ENCODE data around the gene BCL10. TPM values are rescaled to one million over a fixed set of nuclear protein-coding genes. Genes with fewer than 3 reads are reported as not detected.

The BCL10 gene
- total and polyA plus RNA-seq, 2 of the 13 experiments (the other 11 are each of a cell fraction or from before 2014, with no cell fraction given) = 3.7 to 14.1 TPM

DNA sequence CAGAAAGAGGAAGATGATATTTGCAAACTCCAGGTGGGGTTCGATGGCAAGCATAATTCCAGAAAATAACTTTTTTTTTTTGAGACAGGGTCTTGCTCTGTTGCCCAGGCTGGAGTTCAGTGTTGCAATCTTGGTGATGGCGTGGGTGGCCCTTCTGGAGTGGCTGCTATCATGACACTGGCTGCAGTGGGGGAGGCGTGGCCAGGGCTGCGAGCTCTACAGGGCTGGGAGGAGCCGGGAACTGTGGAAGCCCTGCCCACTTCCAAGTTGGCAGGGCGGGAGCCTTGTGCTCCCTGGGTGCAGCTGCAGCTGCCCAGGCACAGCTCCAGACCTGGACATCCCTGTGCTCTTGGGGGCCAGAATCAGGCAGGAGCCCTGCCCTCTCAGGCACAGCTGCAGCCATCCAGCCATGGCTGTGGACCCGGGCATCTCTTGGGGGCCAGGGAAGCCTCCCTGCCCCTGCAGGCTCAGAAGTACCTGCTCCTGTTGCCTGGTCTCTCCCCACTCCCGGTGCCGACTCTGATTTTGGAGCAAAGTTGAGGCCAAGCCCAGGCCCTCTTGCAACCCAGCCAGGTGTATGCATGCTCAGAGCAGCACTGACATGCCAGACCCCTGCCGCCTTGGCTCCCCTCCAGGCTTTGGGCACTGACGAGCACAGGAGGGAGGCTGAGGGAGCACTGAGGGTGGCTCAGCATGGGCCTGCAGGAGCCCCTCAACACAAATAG, 7.2 kb upstream of the BCL10 start (continued):
- TF ChIP-seq ZNF790 (CRISPR knock-in tag; IDR thresholded peaks at IDR 0.05; ENCODE audit: borderline replicate concordance) (no peak), ZNF747 (CRISPR knock-in tag; IDR thresholded peaks at IDR 0.05; ENCODE audit: borderline replicate concordance) (peak; percentile 37; the same call in 1 of the 2 replicates), IRF2 (CRISPR knock-in tag; IDR thresholded peaks at IDR 0.05) (no peak), ZBTB8A (CRISPR knock-in tag; IDR thresholded peaks at IDR 0.05; ENCODE audit: borderline replicate concordance, low read depth) (no peak), ZNF546 (CRISPR knock-in tag; conservative IDR thresholded peaks at IDR 0.05) (peak; percentile 54; the same call in 1 of the 2 replicates), SALL1 (CRISPR knock-in tag; IDR thresholded peaks at IDR 0.05) (no peak), ETV5 (CRISPR knock-in tag; IDR thresholded peaks at IDR 0.05; ENCODE audit: borderline replicate concordance) (no peak), NR2F1 (CRISPR knock-in tag; IDR thresholded peaks at IDR 0.05) (no peak), SETDB1 (CRISPR knock-in tag; IDR thresholded peaks at IDR 0.05; ENCODE audit: borderline replicate concordance) (no peak), SIX1 (CRISPR knock-in tag; IDR thresholded peaks at IDR 0.05; ENCODE audit: borderline replicate concordance) (no peak), HNRNPLL (IDR thresholded peaks at IDR 0.05; ENCODE audit: low read depth, low read length, poor library complexity, severe bottlenecking) (no peak), RFXAP (CRISPR knock-in tag; IDR thresholded peaks at IDR 0.05; ENCODE audit: borderline replicate concordance) (no peak), ZNF605 (CRISPR knock-in tag; IDR thresholded peaks at IDR 0.05) (no peak), SAFB2 (CRISPR knock-in tag; IDR thresholded peaks at IDR 0.05; ENCODE audit: borderline replicate concordance, low read depth) (no peak), SRY (CRISPR knock-in tag; IDR thresholded peaks at IDR 0.05) (no peak), ZNF484 (CRISPR knock-in tag; IDR thresholded peaks at IDR 0.05; ENCODE audit: borderline replicate concordance, low read depth) (no peak), ZNF264 (CRISPR knock-in tag; IDR thresholded peaks at IDR 0.05) (no peak), CBX5 (CRISPR knock-in tag; IDR thresholded peaks at IDR 0.05; ENCODE audit: borderline replicate concordance) (no peak), ZNF20 (CRISPR knock-in tag; IDR thresholded peaks at IDR 0.05) (no peak), SP1 (IDR thresholded peaks at IDR 0.05) (no peak), SP1 (CRISPR knock-in tag; IDR thresholded peaks at IDR 0.05) (no peak), ESRRA (CRISPR knock-in tag; IDR thresholded peaks at IDR 0.05; ENCODE audit: low read depth) (no peak), ZNF746 (CRISPR knock-in tag; IDR thresholded peaks at IDR 0.05) (no peak), CC2D1A (CRISPR knock-in tag; IDR thresholded peaks at IDR 0.05) (no peak), ZNF292 (CRISPR knock-in tag; IDR thresholded peaks at IDR 0.05; ENCODE audit: borderline replicate concordance, low read depth) (no peak), ZNF136 (CRISPR knock-in tag; IDR thresholded peaks at IDR 0.05; ENCODE audit: low read depth) (no peak)
- TF ChIP-seq, protein P1, sequence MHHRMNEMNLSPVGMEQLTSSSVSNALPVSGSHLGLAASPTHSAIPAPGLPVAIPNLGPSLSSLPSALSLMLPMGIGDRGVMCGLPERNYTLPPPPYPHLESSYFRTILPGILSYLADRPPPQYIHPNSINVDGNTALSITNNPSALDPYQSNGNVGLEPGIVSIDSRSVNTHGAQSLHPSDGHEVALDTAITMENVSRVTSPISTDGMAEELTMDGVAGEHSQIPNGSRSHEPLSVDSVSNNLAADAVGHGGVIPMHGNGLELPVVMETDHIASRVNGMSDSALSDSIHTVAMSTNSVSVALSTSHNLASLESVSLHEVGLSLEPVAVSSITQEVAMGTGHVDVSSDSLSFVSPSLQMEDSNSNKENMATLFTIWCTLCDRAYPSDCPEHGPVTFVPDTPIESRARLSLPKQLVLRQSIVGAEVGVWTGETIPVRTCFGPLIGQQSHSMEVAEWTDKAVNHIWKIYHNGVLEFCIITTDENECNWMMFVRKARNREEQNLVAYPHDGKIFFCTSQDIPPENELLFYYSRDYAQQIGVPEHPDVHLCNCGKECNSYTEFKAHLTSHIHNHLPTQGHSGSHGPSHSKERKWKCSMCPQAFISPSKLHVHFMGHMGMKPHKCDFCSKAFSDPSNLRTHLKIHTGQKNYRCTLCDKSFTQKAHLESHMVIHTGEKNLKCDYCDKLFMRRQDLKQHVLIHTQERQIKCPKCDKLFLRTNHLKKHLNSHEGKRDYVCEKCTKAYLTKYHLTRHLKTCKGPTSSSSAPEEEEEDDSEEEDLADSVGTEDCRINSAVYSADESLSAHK (CRISPR knock-in tag; IDR thresholded peaks at IDR 0.05; ENCODE audit: borderline replicate concordance) = no peak
- TF ChIP-seq, protein P2, sequence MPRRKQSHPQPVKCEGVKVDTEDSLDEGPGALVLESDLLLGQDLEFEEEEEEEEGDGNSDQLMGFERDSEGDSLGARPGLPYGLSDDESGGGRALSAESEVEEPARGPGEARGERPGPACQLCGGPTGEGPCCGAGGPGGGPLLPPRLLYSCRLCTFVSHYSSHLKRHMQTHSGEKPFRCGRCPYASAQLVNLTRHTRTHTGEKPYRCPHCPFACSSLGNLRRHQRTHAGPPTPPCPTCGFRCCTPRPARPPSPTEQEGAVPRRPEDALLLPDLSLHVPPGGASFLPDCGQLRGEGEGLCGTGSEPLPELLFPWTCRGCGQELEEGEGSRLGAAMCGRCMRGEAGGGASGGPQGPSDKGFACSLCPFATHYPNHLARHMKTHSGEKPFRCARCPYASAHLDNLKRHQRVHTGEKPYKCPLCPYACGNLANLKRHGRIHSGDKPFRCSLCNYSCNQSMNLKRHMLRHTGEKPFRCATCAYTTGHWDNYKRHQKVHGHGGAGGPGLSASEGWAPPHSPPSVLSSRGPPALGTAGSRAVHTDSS (CRISPR knock-in tag; conservative IDR thresholded peaks at IDR 0.05) = no peak
